AML-193 (cell line): Measurements from ENCODE around the gene REV1.
"Not testable (repeated sequence)": the region's sequence is repeated elsewhere in the genome, so short reads cannot be mapped to it uniquely, and the experiment has no call there.

Experiments
- DNase-seq, 2 experiments: peaks; one replicate each; lab custom pipeline; 2025; lab: John Stamatoyannopoulos, UW

Gene REV1

DNA sequence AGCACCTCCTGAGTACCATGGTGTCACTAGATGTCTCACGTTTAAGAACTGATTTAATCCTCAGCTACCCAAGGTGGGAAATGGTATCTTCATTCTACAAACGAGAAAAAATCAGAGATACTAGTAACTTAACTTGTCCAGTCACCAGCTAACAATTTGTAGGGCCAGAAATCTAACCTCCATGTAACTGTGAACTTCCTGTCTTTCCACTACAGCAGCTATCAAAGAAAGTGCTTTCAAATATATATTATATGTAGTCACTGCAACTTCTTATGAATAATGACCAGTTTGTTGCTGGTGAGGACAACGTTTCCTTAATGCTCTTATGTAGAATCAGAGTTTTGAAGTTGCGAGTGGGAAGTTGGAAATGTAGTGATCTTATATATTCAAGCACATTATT, 1.9 kb downstream of the REV1 start:
- no peak for DNase-seq

DNA sequence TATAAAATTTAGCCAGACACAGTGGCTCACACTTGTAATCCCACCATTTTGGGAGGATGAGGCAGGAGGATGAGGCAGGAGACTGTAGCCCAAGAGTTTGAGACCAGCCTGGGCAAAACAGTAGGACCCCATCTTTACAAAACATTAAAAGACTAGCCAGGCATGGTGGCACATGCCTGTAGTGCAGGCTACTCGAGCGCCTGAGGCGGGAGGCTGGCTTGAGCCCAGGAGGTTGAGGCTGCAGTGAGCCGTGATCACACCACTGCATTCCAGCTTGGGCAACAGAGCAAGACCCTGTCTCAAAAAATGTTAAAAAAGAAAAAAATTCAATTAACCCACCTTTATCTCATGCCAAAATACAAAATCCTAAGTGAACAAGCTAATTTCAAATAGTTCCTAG, 4.0 kb downstream of the REV1 start:
- DNase-seq, result no peak

DNA sequence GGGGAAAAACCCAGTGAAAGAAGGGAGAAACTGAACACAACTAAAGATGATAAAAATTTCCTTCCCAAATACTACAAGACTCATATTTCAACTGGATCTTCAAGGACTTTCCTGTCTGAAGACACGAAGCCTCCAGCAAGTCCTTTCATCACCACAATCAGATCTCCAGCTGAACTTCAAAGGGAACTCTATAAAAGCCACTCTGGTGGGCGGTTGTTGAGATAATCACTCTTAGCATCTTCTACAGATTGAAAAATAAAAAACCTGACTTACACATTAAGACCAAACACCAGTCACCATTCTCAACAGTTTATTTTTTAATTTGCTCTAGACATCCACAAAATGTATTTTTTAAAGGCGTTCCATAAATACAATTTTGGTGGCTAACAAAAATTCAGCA, 4.4 kb downstream of the REV1 start:
- DNase-seq, result no peak

DNA sequence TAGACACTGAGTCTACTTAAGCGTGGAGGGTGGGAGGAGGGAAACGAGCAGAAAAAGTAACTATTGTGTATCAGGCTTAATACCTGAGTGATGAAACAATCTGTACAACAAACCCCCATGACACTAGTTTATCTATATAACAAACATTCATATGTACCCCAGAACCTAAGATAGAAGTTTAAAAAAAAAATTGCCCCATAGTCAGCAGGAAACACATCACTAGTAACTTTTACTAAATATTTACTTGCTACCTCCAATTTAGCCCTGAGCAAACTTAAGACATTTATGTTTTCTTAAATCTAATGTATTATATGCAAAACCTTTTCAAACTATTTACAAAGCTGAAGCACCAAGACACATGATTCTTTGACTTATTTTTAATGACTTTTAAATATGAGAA, 5.6 kb downstream of the REV1 start:
- no peak for DNase-seq

DNA sequence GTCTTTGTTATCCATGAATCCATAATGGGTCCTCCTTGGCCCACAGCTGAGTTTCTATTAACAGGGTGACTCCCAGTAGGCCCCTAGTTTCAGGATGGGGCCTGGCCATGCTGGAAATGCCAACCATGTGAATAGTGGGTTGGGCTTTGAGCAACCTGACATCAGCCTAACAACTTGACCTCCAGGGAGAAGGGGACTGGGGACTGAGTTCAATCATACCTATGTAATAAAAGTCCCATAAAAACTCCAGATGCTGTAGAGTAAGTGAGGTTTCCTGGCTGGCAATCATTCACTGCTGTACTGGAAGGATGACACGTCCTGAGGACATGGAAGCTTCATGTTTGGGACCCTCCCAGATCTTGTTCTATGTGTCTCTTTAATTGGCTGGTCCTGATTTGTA, 7.9 kb downstream of the REV1 start:
- no peak for DNase-seq

DNA sequence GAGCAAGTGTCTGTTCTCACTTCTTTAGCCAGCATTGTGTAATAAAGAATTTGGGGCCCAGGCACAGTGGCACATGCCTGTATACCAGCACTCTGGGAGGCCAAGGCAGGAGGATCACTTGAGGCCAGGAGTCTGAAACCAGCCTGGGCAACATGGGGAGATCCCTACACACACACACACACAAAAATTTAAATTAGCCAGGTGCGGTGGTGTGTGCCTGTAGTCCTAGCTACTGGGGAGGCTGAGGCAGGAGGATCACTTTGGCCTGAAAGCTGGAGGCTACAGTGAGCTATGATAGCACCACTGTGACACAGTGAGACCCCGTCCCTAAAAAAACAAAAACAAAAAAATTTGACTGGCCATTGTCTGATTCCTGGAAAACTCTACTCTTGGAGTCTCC, 8.3 kb downstream of the REV1 start:
- no peak for DNase-seq

DNA sequence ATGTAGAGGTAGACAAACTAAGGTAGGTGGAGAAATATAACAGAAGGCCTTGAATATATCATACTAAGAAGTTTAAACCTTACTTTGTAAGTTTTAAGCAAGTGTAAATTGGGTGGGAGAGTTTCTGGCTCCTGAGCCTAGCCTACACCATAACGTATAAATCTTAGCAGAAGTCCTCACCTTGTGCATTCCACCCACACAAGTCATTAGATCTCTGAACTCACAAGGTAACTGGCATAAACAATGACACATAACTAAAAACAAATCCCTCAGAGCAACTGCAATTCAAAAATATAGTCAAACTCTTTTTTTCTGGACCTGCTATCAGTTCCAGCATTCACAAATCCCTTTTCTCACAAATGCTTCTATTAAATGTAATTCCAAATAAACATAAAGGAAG, 9.4 kb downstream of the REV1 start:
- DNase-seq, result no peak

DNA sequence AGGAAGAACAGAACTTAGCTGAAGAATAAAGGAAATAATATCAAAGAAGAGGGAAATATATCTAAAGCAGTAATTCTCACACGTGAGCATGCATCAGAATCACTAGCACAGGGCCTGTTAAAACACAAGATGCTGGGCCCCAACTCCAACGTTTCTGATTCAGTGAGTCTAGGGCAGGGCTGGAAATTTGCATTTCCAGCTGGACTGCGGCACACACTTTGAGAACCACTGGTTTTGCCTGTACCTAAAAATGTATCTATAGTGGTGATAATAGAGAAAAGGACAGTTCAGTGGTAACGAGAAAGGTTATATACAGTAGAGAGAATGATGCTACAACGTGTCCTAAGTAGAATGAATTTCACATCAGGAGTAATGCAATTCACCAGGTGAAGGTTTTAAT, 11.2 kb downstream of the REV1 start:
- no peak for DNase-seq

DNA sequence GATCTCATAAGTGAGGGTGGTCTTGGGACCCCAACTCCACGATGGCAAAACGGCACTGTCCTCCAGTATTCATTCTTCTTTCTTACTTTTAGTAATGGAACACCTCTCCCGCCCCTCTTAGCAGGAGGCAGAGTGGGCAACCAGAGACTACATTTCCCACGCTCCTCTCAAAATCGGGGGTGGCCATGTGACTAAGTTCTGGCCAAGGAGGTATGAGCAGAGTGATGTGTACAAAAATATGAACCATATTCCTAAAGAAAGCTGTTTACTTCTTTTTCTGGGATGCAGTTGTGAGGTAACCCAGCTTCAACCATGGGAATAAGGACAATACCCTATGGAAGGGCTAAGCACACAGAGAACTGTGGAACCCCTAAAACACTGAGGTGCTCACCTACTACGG, 12.8 kb downstream of the REV1 start:
- DNase-seq, result no peak

DNA sequence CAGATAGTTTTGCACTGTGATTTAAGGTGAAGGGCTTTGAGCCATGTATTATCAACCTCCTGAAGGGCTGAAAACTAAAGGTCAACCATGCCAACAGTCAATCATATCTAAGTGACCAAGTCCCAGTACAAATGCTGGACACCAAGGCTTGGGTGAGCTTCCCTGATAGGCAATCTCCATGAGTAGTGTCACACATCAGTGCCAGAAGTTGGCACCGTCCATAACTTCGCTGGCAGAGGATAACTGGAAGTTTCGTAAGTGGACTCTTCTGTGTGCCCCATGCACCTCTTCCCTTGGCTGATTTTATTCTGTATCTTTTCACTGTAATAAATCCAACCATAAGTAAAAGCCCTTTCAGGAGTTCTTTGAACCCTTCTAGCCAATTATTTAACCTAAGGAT, 13.2 kb downstream of the REV1 start:
- no peak for DNase-seq

DNA sequence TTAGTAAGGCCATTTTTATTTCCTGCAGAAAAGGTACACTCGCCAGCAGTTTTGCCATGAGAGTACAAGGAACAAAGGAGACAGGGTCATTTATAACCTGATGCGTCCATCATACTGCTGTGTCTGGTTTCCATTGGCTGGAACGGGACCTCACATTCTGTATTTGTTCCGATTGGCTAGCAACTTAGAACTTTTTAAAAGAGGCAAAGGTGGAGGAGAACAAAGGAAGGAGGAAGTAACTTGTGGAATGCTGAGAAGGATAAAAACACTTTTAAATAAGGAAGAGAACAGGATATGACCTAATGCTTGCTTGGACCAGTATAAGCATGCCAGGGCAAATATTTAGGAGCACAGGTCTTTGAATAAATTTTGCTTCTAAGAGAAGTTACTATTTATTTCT, 14.7 kb downstream of the REV1 start:
- not testable (repeated sequence) for DNase-seq

DNA sequence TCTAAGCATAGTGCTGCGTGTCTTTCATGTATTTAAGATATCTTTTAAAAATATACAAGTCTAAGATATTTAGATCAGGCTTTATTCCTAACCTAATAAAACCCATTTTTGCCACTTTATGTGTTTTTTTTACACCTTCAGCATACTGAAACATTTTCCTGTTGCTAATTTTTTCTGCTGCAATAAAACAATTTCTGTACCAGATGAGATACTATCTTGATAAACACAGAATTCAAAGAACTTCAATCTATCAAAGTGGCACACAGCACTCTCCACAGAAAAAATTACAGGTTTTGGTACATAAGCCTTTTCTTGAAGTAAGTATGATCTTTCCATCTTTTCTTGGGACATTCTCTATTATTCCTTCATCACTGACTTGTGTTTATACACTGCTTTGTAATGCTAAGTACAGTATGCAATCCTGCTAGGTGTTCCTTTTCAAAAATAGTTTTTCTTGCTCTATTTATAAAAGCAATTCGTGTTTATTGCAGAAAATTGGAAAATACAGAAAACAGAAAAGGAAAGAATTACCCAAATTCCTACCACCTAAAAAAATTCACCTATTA, 16.2 kb downstream of the REV1 start:
- no peak for DNase-seq

DNA sequence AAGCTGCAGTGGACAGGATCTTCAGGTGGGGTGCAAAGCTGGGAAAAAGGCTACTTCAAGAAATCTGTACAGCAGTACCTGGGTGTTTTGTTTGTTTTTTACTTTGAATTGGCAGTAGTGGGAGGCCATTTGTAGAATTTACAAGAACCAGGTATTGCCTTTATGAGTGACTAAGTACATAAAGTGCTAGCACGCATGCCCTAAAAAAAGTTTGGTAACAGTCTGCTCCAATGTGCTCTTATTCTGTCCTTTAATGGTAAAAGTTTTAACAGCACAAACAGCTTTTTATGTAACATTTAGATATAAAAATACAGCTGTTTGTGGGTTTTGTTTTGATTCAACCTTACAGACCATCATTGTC, 17.2 kb downstream of the REV1 start:
- no peak for DNase-seq

DNA sequence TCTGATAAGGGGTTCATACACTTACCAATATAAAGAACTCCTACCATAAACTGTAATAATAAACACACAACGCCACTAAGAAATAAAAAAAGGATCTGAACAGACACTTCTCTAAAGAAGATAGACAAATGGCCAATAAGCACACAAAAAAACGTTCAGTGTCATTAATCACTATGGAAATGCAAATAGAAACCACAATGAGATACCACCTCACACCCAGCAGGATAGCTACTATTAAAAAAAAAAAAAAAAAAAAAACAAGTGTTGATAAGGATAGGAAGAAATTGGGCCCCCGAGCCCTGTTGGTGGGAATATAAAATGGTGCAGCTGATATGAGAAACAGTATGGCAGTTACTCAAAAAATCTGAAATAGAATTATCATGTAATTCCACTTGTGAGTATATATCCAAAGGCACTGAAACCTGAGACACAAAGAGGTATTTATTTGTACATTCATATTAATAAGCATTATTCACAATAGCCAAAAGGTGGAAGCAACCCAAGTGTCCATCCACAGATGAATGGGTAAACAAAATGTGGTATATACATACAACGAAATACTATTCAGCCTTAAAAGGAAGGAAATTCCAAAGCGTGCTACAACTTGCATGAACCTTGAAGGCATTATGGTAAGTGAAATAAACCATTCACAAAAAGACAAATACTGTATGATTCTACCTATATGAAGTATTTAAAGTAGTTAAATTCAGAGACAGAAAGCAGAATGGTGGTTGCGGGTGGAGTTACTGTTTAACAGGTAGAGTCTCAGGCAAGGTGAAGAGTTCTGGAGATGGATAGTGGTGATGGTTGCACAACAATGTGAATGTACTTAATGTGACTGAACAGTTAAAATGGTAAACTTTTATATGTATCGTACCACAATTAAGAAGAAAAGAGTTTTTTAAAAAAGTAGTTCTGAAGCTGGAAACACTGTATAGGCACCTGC, 17.9 kb downstream of the REV1 start:
- DNase-seq, result no peak

DNA sequence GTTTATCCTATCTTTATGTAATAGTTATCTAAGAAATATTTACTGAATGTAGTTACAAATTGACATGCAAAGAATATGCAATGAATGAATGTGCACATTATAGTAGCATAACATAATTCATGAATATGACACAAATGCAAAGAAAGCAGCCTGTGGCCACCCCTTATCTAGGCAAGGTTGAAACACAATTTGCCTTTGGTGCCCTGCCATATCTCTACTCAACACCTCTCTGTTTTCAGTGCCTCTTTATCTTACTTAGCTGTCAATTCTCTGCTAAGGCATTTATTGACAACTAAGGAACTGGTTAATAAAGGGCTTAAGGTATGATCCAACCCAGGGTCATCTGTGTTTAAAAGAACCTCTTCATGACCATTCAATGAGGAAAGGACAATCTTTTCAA, 18.9 kb downstream of the REV1 start:
- DNase-seq, result no peak

DNA sequence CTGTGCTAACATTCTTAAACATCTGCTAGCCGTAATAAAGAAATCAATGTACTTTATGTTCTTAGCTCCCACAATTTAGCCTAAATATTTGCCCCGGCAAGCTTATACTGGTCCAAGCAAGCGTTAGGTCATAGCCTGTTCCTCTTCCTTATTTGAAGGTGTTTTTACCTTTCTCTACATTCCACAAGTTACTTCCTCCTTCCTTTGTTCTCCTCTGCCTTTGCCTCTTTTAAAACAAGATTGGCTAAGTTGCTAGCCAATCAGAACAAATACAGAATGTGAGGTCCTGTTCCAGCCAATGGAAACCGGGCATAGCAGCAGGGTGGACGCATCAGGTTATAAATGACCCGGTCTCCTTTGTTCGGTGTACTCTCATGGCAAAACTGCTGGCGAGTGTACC, 19.4 kb downstream of the REV1 start:
- not testable (repeated sequence) for DNase-seq

DNA sequence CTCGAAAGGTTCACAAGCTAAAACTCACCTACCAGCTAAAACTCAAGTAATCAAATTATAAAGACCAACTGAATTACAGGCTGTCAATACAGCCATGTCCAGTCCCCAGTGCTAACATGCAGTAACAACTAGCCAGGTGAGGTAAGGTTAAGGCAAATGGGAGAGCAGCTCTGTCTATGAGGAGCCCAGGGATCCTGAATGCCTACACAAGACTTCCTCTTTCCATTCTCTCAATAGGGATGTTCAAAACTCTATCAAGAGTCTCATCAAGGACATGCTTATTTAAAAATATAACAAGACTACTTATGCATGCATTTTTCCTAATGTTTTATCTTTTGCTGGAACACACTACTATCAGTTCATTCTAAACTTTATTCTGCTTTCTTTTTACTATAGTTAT, 20.4 kb downstream of the REV1 start:
- DNase-seq, result no peak

DNA sequence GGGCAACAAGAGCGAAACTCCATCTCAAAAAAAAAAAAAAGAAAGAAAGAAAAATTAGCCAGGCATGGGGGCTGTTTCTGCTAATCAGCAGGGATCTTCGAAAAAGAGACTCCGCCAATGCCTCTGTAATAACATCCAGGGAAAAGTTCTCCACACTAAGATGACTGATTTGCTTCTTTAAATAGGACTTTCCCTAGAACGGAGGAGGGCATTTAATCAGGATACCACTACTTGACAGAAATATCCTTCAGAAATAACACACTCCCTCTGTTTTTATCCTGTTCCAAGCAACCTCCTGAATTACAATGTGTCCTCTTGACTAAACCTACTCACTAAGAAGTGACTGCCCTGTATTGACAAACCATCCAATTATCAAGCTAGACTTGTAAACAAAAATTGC, 21.7 kb downstream of the REV1 start:
- peak in 1 of 2 experiments; percentile 9 for DNase-seq

DNA sequence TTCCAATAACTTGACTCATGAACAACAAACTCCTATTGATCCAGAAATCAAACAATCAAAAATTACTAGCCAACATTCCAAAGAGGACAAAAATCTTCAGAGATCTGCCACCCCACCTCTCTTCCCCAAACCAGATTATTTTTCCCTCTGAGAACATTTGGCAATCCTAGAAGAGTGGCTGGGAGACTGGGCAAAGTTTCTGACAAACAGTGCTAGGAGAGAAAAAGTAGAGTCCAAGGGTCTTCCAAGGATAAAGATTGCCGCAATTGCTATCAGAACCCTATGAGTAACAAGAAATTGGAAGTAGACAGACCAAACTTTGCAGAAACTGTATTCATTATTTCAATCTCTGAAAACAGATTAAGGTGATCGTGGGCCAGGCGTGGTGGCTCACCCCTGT, 22.4 kb downstream of the REV1 start:
- no peak for DNase-seq

DNA sequence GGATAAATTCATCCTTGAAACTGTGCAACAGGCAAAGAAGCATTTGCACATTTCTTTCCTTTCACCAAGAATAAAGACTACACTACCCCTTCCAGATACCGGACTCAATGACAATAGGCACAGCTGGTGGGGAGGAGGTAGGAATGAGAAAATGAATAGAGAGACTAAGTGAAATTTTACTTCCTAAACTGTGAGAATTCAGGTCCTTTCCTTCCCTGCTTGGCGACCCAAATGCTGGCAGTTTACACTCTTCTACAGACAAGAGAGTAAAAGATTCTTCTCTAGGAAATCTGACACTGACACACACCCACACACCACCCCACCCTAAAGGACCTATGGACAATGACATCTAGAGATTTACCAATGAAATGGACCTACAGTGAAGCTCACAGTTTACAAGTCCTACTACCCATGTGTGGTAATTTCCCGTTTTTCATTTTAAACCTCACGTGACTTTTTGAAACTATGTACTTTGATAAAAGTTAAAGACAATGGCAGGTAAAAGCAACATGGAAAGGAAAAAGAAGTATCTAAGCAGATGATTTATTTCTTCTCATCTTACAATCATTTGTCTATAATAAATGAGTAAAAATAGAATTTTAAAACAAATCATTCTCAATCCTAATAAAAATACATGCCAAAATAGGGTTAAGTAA, 27.9 kb downstream of the REV1 start:
- no peak for DNase-seq

DNA sequence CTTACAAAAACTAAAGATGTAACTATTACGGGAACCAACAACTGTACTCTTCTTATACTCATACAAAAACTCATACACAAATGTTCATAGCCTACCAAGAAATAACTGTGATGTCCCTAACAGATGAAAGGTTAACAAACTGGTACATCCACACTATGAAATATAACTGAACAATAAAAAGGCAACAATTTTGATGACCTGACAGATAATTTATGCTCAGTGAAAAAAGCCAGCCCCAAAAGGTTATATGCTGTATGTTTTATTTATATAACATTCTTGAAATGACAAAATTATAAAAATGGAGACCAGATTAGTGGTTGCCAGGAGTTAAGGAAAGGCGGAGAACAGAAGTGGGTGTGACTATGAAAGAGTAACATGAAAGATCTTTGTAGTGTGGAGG, 31.3 kb downstream of the REV1 start:
- DNase-seq, result no peak

DNA sequence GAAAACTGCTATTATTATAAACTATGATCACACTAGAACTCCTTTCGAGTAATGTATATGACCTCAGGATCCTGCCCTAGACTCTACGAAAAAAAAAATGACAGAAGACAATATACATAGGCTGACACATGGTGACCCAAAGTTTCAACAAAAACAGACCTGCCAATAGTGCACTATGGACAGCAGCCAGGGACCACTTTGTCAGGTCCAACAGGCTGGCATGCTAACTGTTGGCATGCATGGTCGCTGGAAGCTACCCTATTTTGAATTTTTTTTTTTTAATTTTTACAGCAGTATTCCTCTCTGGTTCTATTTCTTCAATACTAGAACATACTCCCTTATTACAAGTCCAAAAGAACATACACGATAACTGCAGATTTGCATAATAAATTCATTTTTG, 38.1 kb downstream of the REV1 start:
- no peak for DNase-seq

DNA sequence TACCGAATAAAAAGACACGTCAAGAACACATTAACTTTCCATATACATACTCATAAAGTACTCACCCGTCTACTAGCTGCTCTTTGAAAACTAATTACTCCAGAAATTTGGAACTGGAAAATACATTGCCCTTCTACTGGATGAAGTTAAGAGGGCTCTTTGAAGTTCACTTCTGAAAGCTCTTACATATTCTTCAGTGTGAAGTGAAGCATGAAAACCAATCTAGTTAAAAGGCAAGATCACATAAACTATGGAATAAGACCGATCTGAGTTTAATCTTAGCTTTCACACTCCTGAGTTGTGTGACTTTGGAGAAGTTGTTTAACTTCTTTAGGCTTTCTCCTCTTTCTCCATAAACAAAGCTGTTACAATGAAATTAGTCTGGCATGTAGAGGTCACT, 38.5 kb downstream of the REV1 start:
- no peak for DNase-seq
